HS-5 (cell line): Measurements from ENCODE around the gene NOTCH2.
"Not testable (repeated sequence)": the region's sequence is repeated elsewhere in the genome, so short reads cannot be mapped to it uniquely, and the experiment has no call there.

Source experiments
- DNase-seq: peaks from one replicate; pipeline ENCODE4 v3.0.0-alpha.2; 2012; ENCODE audit warnings: low read depth

Gene NOTCH2

GRCh38 chr1:120069067-120069919 lies at the start of gene NOTCH2:
NOTCH2 (minus strand) TSS chr1:120069662; CDS start chr1:120069406, 256 bp downstream.
- DNase-seq: not testable (repeated sequence)

GRCh38 chr1:120117371-120118177 lies 48.1 kb upstream of the NOTCH2 start:
- DNase-seq: not testable (repeated sequence)

- DNase-seq: not testable (repeated sequence)
Measured at GRCh38 chr1:120116094-120116493, 46.6 kb upstream of the NOTCH2 start.

GRCh38 chr1:120113134-120113533 lies 43.7 kb upstream of the NOTCH2 start:
- DNase-seq: not testable (repeated sequence)

- DNase-seq: not testable (repeated sequence)
Measured at GRCh38 chr1:120112212-120112611, 42.8 kb upstream of the NOTCH2 start.

- not testable (repeated sequence) for DNase-seq
Measured at GRCh38 chr1:120111771-120112170, 42.3 kb upstream of the NOTCH2 start.

- DNase-seq: not testable (repeated sequence)
Measured at GRCh38 chr1:120111008-120111407, 41.5 kb upstream of the NOTCH2 start.

- not testable (repeated sequence) for DNase-seq
Measured at GRCh38 chr1:120109656-120110055, 40.2 kb upstream of the NOTCH2 start.

- DNase-seq: not testable (repeated sequence)
Measured at GRCh38 chr1:120109180-120109579, 39.7 kb upstream of the NOTCH2 start.

GRCh38 chr1:120105288-120105687 lies 35.8 kb upstream of the NOTCH2 start:
- DNase-seq: not testable (repeated sequence)

GRCh38 chr1:120103768-120104167 lies 34.3 kb upstream of the NOTCH2 start:
- DNase-seq: not testable (repeated sequence)

GRCh38 chr1:120101593-120101992 lies 32.1 kb upstream of the NOTCH2 start:
- not testable (repeated sequence) for DNase-seq

GRCh38 chr1:120100590-120100989 lies 31.1 kb upstream of the NOTCH2 start:
- DNase-seq: not testable (repeated sequence)

GRCh38 chr1:120098986-120099759 lies 29.7 kb upstream of the NOTCH2 start:
- not testable (repeated sequence) for DNase-seq

GRCh38 chr1:120096981-120097545 lies 27.6 kb upstream of the NOTCH2 start:
- not testable (repeated sequence) for DNase-seq

GRCh38 chr1:120093548-120094181 lies 24.2 kb upstream of the NOTCH2 start:
- DNase-seq: not testable (repeated sequence)

GRCh38 chr1:120092232-120093218 lies 23.1 kb upstream of the NOTCH2 start:
- not testable (repeated sequence) for DNase-seq

- not testable (repeated sequence) for DNase-seq
Measured at GRCh38 chr1:120090830-120091229, 21.4 kb upstream of the NOTCH2 start.

GRCh38 chr1:120087959-120088358 lies 18.5 kb upstream of the NOTCH2 start:
- peak; percentile 77 for DNase-seq

- DNase-seq: not testable (repeated sequence)
Measured at GRCh38 chr1:120069920-120070214, 405 bp upstream of the NOTCH2 start.
